GM21723 (cell line): ENCODE results near the gene SLC6A3.

Experiments used
- ATAC-seq: cut with Tn5 transposase; IDR thresholded peaks from one replicate; pipeline ENCODE4 v1.9.1; 2021; ENCODE audit warnings: mild to moderate bottlenecking, moderate library complexity; ENCODE audit not compliant: unreplicated experiment

Gene SLC6A3

DNA sequence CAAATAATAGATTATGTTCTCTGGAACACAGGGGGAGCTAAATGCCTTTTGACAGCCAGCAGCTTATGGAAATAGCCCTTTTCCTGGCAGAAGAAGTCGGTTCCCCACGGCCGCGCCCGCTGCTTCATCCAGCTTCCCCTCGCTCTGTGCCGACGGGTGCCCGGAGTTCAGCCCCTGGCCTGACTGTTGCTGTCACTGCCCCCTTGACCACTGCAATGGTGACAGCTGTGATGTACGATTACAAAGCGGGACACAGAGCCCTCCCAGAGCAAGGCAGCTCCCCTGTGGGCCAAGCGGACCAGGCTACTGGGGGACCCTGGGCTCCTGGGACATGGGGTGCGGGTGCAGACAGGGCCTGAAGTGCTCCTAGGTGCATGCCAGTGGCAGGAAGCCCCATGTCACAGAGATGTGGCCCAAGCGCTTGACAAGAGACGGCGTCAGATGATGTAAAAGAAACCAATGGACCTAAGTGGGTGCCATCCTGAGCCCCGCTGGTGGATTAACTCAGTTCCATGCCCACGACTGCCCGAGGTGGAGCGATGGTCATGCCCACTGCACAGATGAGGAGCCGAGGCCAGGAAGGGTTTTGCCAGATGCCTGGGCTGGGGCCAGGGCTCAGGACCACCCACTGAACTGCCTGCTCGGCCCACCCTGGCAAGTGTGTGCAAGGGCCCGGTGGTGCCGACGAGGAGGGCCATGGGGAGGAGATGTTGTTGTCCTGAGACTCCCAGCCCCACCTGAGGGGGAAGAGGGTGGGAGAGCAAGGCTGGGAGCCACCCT is 87.1 kb downstream of the SLC6A3 start:
- no peak for ATAC-seq

DNA sequence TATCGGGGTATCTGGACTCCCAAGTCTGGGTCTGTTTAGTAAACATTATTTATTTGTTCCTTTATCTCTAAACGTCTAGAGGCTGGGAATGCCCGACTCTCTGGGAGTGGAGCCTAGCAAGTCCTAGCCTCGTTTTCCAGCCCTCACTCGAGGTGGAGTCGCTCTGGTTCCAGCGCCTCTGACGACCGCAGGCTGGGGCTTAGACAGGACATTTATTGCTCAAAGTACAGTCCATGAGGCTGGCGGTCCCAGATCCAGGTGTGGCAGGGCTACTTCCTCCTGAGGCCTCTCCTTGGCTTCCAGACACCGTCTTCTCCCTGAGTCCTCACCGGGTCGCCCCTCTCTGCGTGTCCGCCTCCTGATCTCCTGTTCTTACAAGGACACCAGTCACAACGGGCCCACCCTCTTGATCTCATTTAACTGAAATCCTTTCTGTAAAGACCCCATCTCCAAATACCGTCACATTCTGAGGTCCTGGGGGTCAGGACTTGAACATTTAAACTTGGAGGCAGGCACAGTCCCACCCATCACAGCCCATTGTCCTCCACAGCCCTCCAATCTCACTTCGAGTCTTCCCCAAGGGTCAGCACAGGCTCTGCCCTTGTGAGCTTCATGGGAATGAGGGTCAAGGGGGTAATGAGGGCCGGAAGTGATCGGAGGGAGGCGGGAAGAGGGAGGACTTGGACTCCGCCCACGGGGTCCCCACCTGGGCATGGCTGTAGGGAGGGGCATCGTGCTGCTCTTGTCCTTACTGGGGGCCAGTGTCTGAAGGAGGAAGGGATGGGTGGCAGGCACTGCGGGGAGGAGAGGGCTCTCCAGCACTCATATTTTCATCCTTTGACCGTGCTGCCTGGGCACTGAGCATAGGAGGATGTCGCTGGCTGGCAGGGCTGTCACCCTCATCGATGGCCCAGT is 88.1 kb downstream of the SLC6A3 start:
- no peak for ATAC-seq

DNA sequence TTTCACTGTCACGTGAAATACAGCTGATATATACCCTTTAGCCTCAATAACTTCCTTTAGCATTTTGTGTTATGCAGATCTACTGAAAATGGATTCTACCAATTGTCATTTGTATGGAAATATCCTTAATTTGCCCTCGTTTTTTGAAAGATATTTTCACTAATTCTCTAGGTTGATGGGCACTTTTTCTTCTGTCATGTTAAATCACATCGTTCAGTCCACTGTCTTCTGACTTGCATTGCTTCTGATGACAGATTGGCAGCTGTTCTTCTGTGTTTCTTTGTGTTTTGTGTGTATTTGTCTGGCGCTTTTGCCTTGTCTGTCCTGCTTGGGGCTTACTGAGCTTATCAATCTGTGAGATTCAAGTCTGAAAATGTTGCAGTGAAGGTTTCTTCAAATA is 90.7 kb downstream of the SLC6A3 start:
- no peak for ATAC-seq

DNA sequence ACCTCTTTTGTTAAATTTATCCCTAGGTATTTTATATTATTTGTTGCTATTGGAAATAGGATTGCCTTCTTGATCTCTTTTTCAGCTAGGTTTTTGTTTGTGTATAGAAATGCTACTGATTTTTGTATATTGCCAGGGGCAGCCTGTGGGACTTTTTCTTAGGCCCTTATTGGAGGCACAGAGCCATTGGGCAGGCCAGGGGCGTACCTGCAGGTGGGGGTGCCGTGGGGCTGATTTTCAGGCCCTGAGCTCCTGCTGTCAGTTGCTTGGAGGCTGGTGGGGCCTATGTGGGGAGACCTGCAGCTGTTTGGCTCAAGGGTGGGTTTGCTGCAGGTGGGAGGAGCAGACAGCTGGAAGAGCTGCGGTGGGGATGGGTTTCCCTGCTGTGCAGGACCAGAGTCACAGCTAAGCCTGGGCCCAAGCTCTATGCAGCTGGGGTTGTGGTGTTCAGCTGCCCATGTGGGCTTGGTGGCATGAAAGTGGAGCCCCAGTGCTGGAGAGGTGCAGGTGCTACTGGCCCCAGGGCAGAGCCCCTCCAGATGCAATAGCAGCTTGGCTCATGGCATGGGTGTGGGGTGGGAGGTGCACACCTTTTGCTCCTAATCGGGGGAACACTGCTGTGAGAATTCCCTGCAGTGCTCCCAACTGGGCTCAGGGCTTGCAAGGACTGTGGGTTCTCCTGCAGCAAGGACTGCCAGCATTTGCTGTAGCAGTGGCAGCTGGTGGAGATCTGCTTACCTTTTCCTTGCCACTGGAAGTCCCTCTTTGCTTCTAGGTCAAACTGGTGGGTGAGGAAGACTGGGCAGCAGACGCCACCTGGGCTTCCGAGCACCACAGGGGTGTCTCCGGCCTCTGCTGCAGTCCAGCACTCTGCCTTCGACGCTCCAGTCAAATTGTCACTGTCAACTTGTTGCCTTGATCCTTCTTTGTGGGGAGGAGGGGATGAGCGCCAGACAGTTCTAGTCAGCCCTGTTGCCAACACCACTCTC is 92.7 kb downstream of the SLC6A3 start:
- ATAC-seq: no peak

- no peak for ATAC-seq
Observed at GRCh38 chr5:1351156-1351555, 94.1 kb downstream of the SLC6A3 start.

- no peak for ATAC-seq
Observed at GRCh38 chr5:1349246-1349645, 96.0 kb downstream of the SLC6A3 start.

DNA sequence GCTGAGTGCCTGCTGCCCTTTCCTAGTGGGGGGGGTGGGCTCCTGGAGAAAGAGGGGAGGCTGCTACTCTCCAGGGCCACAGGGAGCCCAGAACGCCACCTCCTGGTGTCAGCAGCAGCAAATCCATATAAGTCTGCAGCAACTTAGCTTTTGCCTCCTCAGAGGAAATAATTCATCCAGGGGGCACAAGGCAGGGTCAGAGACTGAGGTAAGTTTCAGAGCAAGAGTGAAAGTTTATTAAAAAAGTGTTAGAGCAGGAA is 96.3 kb downstream of the SLC6A3 start:
- no peak for ATAC-seq

- no peak for ATAC-seq
Observed at GRCh38 chr5:1347571-1347970, 97.7 kb downstream of the SLC6A3 start.

GRCh38 chr5:1346627-1347440 is 98.4 kb downstream of the SLC6A3 start:
- no peak for ATAC-seq

DNA sequence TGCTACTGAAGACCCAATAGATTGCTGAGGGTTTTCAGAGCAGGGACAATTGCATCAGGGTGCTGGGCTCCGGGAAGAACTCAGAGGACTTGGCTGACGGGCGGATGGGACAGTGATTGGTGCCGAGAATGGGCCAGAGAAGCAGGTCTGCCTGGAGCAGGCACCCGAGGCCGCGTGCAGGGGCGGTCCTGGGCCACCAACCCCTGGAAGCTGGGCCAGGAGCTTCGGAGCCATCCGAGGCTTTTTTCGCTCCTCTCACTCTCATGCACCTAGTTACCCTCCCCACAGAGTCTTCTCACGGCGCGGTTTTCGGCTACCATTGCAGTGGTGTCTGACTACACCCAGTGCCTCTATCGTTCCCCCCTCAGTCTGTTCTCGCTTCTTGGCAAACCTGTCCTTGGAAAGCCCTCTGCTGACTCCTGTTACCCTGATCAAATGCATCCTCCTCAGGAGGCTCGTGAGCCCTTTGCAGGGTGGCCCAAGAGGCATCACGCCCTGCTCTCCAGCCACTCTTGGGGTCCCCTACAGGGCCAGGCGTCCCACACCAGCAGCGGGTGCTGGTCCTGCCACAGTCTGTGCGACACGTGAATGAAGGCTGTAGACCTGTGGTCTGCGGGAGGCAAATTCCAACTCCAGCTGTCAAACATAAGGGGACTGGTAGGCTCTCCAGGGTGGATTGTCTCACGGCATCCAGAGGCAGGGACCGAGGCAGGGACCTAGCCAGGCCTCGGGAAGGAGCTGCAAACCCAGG is 99.2 kb downstream of the SLC6A3 start:
- ATAC-seq: no peak

DNA sequence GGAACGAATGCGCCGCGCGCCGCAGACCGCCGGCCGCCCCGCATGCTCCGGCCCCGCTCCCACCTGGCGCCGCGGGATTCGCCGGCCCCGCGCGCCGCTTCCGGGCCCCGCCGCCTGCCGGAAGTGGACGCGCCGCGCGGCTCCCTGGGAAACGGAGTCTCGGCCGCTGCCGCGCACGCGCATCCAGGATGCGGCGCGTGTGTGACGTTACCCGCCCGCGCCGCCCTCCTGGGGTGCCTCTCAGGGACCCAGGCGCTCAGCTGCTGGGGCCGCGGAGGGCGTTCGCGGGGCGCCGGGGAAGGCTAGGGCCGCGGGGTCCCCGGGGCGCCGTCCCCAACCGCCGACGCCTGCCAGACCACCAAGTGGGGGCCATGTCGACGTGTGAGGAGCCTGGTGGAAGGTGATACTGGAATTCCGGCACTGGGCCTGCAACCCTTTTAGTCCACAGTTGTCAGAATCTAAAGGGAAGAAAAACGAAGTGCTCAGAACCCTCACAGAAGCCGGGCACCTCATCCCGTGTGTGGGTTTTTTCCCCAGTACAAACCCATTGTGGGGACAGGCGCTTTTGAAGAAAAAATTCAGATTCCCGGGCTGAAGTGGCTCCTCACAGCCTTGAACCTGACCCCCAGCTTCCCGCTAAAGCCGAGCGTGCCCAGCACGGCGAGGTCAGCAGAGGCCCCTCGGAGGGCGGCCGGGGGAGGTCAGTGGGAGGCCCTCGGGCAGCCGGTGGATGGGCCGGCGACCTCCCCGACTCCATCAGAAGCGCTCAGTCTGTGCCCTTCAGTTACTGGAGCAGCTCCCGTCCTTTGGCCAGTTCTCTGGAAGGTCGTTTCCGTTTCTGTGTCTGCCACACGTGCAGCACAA is 100.0 kb downstream of the SLC6A3 start, which contains the start of gene CLPTM1L:
Gene CLPTM1L (minus strand): TSS at position 125 of the 864 bp plus-strand sequence. CDS start 258 bp downstream, outside the sequence.
- peak; percentile 80 for ATAC-seq

DNA sequence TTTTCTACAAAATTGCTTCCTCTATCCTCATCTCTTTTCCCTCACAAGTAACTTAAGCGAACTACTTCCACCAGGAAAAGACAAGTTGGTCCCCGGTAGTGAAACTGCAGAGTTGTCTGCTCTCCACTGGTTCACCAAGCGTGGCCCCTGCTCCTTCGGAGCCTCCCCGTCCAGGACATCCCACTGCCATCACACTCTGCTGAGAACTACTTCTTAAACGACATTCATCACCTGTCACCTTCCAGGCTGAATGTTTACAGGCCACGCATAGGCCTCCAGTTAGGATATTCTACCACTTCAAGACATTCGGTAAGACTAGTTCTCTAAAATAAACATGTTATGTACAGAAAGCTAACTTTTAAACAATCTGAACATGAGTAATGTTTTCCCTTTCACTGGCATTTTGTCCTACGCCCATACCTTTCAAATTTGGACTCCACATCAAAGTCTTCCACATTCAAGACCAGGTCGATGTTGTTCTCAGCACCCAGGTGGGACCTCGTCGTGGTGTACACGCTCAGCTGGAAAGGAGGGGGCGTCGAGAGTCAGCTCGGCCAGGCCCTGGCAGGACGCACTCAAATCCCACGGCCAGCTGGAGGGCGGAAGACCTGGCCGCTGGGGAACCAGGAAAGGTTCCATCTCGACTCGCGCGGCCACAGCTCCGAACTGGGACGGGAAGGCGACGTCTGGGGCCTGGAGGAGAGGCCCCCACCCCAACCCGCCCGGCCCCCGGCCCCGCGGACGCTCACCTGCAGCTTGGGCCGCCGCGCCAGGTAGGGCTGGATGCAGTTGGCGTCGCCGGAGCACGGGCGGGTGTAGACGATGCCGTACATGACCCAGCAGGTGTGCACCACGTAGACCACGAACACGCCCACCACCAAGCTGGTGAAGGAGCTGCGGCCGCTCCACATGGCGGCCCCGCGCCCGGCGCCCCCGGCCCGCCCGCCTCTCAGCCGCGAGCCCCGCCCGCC is 101.0 kb downstream of the SLC6A3 start:
- peak; percentile 17 for ATAC-seq

- ATAC-seq: no peak
Observed at GRCh38 chr5:1343315-1343751, 101.9 kb downstream of the SLC6A3 start.
